HepG2 (cell line): ENCODE measurements around the gene FSIP1. TPM values are rescaled to one million over a fixed set of nuclear protein-coding genes. Genes with fewer than 3 reads are reported as not detected.
A peak's percentile ranks its signal among the peaks of the same experiment; 100 is the strongest.

ENCODE experiments used
- DR1 ChIP-seq: sonication (generic); formaldehyde crosslinking; IDR thresholded peaks from 2 replicates; pipeline ENCODE4 v1.8.0; 2021; ENCODE audit warnings: mild to moderate bottlenecking, missing genetic modification reagents, inconsistent platforms
- FOXC1 ChIP-seq: sonication (generic); formaldehyde crosslinking; IDR thresholded peaks from 2 replicates; pipeline ENCODE4 v1.8.0; 2022; ENCODE audit warnings: mild to moderate bottlenecking, missing genetic modification reagents, borderline replicate concordance
- MAF1 ChIP-seq: sonication (generic); formaldehyde crosslinking; IDR thresholded peaks from 2 replicates; pipeline ENCODE4 v1.5.0; 2020; ENCODE audit warnings: missing genetic modification reagents, borderline replicate concordance
- NFIB ChIP-seq: sonication (generic); formaldehyde crosslinking; IDR thresholded peaks from 2 replicates; pipeline ENCODE4 v1.9.0; 2021; ENCODE audit warnings: missing genetic modification reagents, mild to moderate bottlenecking, borderline replicate concordance
- NR0B2 ChIP-seq: sonication (generic); formaldehyde crosslinking; IDR thresholded peaks from 2 replicates; pipeline ENCODE4 v1.4.0; 2020; ENCODE audit warnings: mild to moderate bottlenecking, missing genetic modification reagents
- POLR2AphosphoS2 ChIP-seq: IDR thresholded peaks from 2 replicates; pipeline ENCODE4 v1.6.1; 2011; ENCODE audit warnings: low read depth, low read length, improper control_type of control experiment
- RFXAP ChIP-seq: sonication (generic); formaldehyde crosslinking; IDR thresholded peaks from 2 replicates; pipeline ENCODE4 v1.4.0; 2020; ENCODE audit warnings: missing genetic modification reagents, borderline replicate concordance
- TEAD2 ChIP-seq: sonication (generic); formaldehyde crosslinking; IDR thresholded peaks from 2 replicates; pipeline ENCODE4 v1.9.0; 2021; ENCODE audit warnings: missing genetic modification reagents
- THYN1 ChIP-seq: sonication (generic); formaldehyde crosslinking; IDR thresholded peaks from 2 replicates; pipeline ENCODE4 v1.8.1; 2023; ENCODE audit warnings: low read depth, mild to moderate bottlenecking, moderate library complexity, missing genetic modification reagents, borderline replicate concordance
- XBP1 ChIP-seq: sonication (generic); formaldehyde crosslinking; IDR thresholded peaks from 2 replicates; pipeline ENCODE4 v1.5.0; 2020; ENCODE audit warnings: missing genetic modification reagents
- ZNF318 ChIP-seq: sonication (generic); formaldehyde crosslinking; IDR thresholded peaks from 2 replicates; pipeline ENCODE4 v1.4.0; 2020; ENCODE audit warnings: mild to moderate bottlenecking, missing genetic modification reagents
- ZNF567 ChIP-seq: sonication (generic); formaldehyde crosslinking; IDR thresholded peaks from 2 replicates; pipeline ENCODE4 v1.8.1; 2023; ENCODE audit warnings: mild to moderate bottlenecking, missing genetic modification reagents, borderline replicate concordance
- ZNF598 ChIP-seq: sonication (generic); formaldehyde crosslinking; IDR thresholded peaks from 2 replicates; pipeline ENCODE4 v1.5.1; 2020; ENCODE audit warnings: mild to moderate bottlenecking, missing genetic modification reagents, borderline replicate concordance
- ZNF788 ChIP-seq: sonication (generic); formaldehyde crosslinking; IDR thresholded peaks from 2 replicates; pipeline ENCODE4 v1.5.0; 2020; ENCODE audit warnings: mild to moderate bottlenecking, missing genetic modification reagents, borderline replicate concordance
- polyA plus RNA-seq, 8 experiments: library from polyadenylated mRNA; depleted of rRNA in 3 of 8; stranded (reverse) in 7 of 8; unstranded in 1 of 8; fragments of >200 nt; fragmentation: Illumina TruSeq in 4 of 8; extraction: Trizol in 4 of 8; gene quantifications; 2 replicates each; pipeline versions ENCODE4 v1.2.1 to v1.2.3, GENCODE V29; 2011 to 2016; ENCODE audit warnings: low read depth in 4 of 8, missing spikeins in 1 of 8, mixed read lengths in 1 of 8; ENCODE audit not compliant: insufficient read depth in 1 of 8
- total RNA-seq, 5 experiments: library from RNA; depleted of rRNA; stranded (reverse); fragments of >200 nt; fragmentation: Illumina TruSeq; extraction: Trizol; gene quantifications; 2 replicates each; pipeline ENCODE4 v1.2.3, GENCODE V29; 2016; ENCODE audit warnings: low read depth in 1 of 5
- TF ChIP-seq, protein P1 (sequence below): sonication (generic); formaldehyde crosslinking; IDR thresholded peaks from 2 replicates; pipeline ENCODE4 v1.8.1; 2023; ENCODE audit warnings: mild to moderate bottlenecking, missing genetic modification reagents
- TF ChIP-seq, protein P2 (sequence below): IDR thresholded peaks from 2 replicates; pipeline ENCODE4 v1.6.1; 2016; ENCODE audit warnings: missing compliant biosample characterization, missing genetic modification reagents, borderline replicate concordance

The FSIP1 gene
- total and polyA plus RNA-seq, 2 of the 13 experiments (the other 11 are each of a cell fraction or from before 2014, with no cell fraction given): 0.18 TPM; not detected in 1

DNA sequence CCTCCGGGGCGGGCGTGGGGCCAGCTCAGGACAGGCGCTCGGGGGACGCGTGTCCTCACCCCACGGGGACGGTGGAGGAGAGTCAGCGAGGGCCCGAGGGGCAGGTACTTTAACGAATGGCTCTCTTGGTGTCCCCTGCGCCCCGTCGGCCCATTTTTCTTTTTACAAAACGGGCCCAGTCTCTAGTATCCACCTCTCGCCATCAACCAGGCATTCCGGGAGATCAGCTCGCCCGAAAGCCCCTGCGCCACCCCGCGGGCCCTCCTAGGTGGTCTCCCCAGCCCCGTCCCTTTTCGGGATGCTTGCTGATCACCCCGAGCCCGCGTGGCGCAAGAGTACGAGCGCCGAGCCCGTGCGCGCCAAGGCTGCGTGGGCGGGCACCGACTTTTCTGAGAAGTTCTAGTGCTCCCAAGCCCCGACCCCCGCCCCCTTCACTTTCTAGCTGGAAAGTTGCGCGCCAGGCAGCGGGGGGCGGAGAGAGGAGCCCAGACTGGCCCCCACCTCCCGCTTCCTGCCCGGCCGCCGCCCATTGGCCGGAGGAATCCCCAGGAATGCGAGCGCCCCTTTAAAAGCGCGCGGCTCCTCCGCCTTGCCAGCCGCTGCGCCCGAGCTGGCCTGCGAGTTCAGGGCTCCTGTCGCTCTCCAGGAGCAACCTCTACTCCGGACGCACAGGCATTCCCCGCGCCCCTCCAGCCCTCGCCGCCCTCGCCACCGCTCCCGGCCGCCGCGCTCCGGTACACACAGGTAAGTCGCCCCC, 202.0 kb downstream of the FSIP1 start, which contains the start of gene THBS1 (continued):
- TF ChIP-seq ZNF318 (CRISPR knock-in tag) (peak; percentile 61; the same call in 1 of the 2 replicates), RFXAP (CRISPR knock-in tag) (0 out of 2 replicates have a peak, but pooled peaks have one; percentile 18), MAF1 (peak; percentile 77; the same call in 1 of the 2 replicates), ZNF788 (CRISPR knock-in tag) (peak; percentile 88; the same call in 1 of the 2 replicates), NFIB (CRISPR knock-in tag) (no peak), DR1 (peak; percentile 99), FOXC1 (CRISPR knock-in tag) (0 out of 2 replicates have a peak, but pooled peaks have one; percentile 12), POLR2AphosphoS2 (no peak), TEAD2 (CRISPR knock-in tag) (no peak), ZNF567 (CRISPR knock-in tag) (0 out of 2 replicates have a peak, but pooled peaks have one; percentile 74), THYN1 (peak; percentile 59; the same call in 1 of the 2 replicates), NR0B2 (CRISPR knock-in tag) (peak; percentile 22; the same call in 1 of the 2 replicates), XBP1 (CRISPR knock-in tag) (no peak), ZNF598 (CRISPR knock-in tag) (no peak)
- TF ChIP-seq, protein P1, sequence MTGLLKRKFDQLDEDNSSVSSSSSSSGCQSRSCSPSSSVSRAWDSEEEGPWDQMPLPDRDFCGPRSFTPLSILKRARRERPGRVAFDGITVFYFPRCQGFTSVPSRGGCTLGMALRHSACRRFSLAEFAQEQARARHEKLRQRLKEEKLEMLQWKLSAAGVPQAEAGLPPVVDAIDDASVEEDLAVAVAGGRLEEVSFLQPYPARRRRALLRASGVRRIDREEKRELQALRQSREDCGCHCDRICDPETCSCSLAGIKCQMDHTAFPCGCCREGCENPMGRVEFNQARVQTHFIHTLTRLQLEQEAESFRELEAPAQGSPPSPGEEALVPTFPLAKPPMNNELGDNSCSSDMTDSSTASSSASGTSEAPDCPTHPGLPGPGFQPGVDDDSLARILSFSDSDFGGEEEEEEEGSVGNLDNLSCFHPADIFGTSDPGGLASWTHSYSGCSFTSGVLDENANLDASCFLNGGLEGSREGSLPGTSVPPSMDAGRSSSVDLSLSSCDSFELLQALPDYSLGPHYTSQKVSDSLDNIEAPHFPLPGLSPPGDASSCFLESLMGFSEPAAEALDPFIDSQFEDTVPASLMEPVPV: peak; percentile 88
- TF ChIP-seq, protein P2, sequence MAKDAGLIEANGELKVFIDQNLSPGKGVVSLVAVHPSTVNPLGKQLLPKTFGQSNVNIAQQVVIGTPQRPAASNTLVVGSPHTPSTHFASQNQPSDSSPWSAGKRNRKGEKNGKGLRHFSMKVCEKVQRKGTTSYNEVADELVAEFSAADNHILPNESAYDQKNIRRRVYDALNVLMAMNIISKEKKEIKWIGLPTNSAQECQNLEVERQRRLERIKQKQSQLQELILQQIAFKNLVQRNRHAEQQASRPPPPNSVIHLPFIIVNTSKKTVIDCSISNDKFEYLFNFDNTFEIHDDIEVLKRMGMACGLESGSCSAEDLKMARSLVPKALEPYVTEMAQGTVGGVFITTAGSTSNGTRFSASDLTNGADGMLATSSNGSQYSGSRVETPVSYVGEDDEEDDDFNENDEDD (CRISPR knock-in tag): peak; percentile 54; the same call in 1 of the 2 replicates
